KMS-11 (cell line): ENCODE data around the gene IL21.

ENCODE experiments used
- H2AFZ ChIP-seq: fragments of 200-600 bp; sonication (generic); 2 replicates; pipeline ENCODE4 v1.6.1; 2016; ENCODE audit warnings: antibody characterized with exemption, mixed run types, low read depth
- H3K27ac ChIP-seq: fragments of 200-600 bp; sonication (generic); 2 replicates; pipeline ENCODE4 v1.6.1; 2016; ENCODE audit warnings: mild to moderate bottlenecking, mixed run types
- H3K27me3 ChIP-seq: fragments of 200-600 bp; sonication (generic); 2 replicates; pipeline ENCODE4 v1.6.1; 2017; ENCODE audit warnings: mild to moderate bottlenecking, low read depth, mixed run types, moderate library complexity; ENCODE audit not compliant: insufficient read depth
- H3K36me3 ChIP-seq: fragments of 200-600 bp; sonication (generic); 2 replicates; pipeline ENCODE4 v1.6.1; 2017; ENCODE audit warnings: mild to moderate bottlenecking, mixed run types; ENCODE audit not compliant: insufficient read depth
- H3K4me1 ChIP-seq: fragments of 200-600 bp; sonication (generic); 2 replicates; pipeline ENCODE4 v1.6.1; 2016; ENCODE audit warnings: mild to moderate bottlenecking, low read depth, mixed run types; ENCODE audit not compliant: poor library complexity, severe bottlenecking
- H3K4me2 ChIP-seq: fragments of 200-600 bp; sonication (generic); 2 replicates; pipeline ENCODE4 v1.7.0; 2016; ENCODE audit warnings: mild to moderate bottlenecking, mixed run types
- H3K4me3 ChIP-seq: fragments of 200-600 bp; sonication (generic); IDR thresholded peaks from 2 replicates; pipeline ENCODE4 v1.6.1; 2017; ENCODE audit warnings: low read depth, low read length, mixed read lengths; ENCODE audit not compliant: insufficient read depth
- H3K79me2 ChIP-seq: fragments of 200-600 bp; sonication (generic); 2 replicates; pipeline ENCODE4 v1.6.1; 2016; ENCODE audit warnings: low read depth, mixed run types; ENCODE audit not compliant: insufficient read depth
- H3K9ac ChIP-seq: fragments of 200-600 bp; sonication (generic); 2 replicates; pipeline ENCODE4 v1.6.1; 2016; ENCODE audit warnings: mild to moderate bottlenecking, mixed run types
- H4K20me1 ChIP-seq: fragments of 200-600 bp; sonication (generic); 2 replicates; pipeline ENCODE4 v1.6.1; 2016; ENCODE audit warnings: mild to moderate bottlenecking, mixed run types; ENCODE audit not compliant: insufficient read depth
- TF ChIP-seq, protein P1 (sequence below): fragments of 200-600 bp; sonication (generic); conservative IDR thresholded peaks from 2 replicates; pipeline ENCODE4 v1.6.1; 2017; ENCODE audit warnings: low read depth, mild to moderate bottlenecking, antibody characterized with exemption, low read length, moderate library complexity, mixed read lengths

Gene IL21

DNA sequence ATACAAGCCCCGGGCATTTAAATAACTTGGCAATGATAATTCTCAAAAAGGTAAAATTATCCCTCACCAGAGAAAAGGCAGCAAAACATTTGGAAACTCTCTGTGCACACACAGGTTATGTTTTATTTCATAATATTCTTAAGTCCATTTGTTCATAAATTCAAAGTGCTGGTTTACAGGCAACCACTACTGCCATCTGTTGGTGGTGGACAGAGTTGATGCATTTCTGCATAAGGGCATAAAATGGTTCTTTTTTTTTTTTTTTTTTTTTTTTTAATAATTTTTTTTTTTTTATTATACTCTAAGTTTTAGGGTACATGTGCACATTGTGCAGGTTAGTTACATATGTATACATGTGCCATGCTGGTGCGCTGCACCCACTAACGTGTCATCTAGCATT is 31.5 kb upstream of the IL21 start:
- no peak overlapping the region for H2AFZ ChIP-seq
- no peaks in the 10 kb centered on the region for H3K36me3 ChIP-seq
- no peak overlapping the region for H3K4me3 ChIP-seq
- H3K4me2 ChIP-seq = no peak overlapping the region; the same call in 1 of the 2 replicates
- no peak overlapping the region for H3K27ac ChIP-seq
- TF ChIP-seq, protein P1, sequence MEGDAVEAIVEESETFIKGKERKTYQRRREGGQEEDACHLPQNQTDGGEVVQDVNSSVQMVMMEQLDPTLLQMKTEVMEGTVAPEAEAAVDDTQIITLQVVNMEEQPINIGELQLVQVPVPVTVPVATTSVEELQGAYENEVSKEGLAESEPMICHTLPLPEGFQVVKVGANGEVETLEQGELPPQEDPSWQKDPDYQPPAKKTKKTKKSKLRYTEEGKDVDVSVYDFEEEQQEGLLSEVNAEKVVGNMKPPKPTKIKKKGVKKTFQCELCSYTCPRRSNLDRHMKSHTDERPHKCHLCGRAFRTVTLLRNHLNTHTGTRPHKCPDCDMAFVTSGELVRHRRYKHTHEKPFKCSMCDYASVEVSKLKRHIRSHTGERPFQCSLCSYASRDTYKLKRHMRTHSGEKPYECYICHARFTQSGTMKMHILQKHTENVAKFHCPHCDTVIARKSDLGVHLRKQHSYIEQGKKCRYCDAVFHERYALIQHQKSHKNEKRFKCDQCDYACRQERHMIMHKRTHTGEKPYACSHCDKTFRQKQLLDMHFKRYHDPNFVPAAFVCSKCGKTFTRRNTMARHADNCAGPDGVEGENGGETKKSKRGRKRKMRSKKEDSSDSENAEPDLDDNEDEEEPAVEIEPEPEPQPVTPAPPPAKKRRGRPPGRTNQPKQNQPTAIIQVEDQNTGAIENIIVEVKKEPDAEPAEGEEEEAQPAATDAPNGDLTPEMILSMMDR = no peak; the same call in none of the 2 replicates
- H3K9ac ChIP-seq = no peak overlapping the region
- H3K27me3 ChIP-seq = no peaks in the 10 kb centered on the region
- peaks cover 16% of the 10 kb centered on the region for H3K4me1 ChIP-seq
- no peaks in the 10 kb centered on the region for H4K20me1 ChIP-seq
- H3K79me2 ChIP-seq = no peaks in the 10 kb centered on the region

DNA sequence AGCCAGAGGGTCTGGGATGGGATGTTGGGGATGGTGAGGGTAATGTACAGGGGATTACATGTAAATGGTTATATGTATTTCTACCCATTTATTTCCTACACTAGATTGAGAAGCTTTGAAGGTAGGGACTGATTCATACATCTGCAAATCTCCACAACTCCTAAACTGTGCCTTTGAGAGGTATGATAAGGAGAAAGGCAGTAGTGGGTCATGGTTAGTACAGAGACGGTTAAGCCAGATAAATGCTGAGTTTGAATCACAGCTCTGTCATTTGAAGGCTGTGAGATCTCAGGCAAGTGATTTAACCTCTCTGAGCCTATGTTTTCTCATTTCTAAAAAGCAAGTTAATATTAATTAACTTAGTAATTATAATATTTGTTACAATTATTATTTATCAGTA is 29.3 kb upstream of the IL21 start:
- Histone ChIP-seq H3K79me2 (no peaks in the 10 kb centered on the region), H3K27me3 (no peaks in the 10 kb centered on the region), H3K4me2 (no peak overlapping the region), H3K4me1 (peaks cover 8% of the 10 kb centered on the region), H4K20me1 (no peaks in the 10 kb centered on the region), H2AFZ (no peak overlapping the region), H3K9ac (no peak overlapping the region), H3K36me3 (no peaks in the 10 kb centered on the region), H3K4me3 (no peak overlapping the region), H3K27ac (no peak overlapping the region)
- TF ChIP-seq, protein P1 = no peak

DNA sequence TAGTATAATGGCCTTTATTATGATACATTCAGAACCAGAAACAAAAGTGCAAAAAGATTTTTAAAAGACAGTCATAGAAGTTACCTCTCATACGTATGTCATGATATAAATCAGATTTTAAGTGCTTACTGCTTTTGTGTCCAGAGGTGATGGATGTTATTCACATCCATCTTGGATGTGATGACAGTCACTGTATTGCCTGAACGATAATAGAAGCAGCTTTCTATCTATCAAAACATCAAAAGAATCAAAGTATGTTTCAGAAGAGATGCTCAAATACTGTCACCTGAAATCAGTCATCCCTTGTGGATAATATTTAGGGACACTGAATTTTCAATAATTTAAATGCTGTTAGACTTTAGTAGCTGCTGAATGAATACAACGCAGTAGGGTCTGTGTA is 26.8 kb upstream of the IL21 start:
- Histone ChIP-seq H4K20me1 (no peaks in the 10 kb centered on the region), H3K4me1 (peaks cover 8% of the 10 kb centered on the region), H3K4me3 (no peak overlapping the region), H3K9ac (no peak overlapping the region), H3K27me3 (no peaks in the 10 kb centered on the region), H2AFZ (no peak overlapping the region), H3K27ac (no peak overlapping the region), H3K4me2 (no peak overlapping the region), H3K79me2 (no peaks in the 10 kb centered on the region), H3K36me3 (no peaks in the 10 kb centered on the region)
- TF ChIP-seq, protein P1 = no peak

DNA sequence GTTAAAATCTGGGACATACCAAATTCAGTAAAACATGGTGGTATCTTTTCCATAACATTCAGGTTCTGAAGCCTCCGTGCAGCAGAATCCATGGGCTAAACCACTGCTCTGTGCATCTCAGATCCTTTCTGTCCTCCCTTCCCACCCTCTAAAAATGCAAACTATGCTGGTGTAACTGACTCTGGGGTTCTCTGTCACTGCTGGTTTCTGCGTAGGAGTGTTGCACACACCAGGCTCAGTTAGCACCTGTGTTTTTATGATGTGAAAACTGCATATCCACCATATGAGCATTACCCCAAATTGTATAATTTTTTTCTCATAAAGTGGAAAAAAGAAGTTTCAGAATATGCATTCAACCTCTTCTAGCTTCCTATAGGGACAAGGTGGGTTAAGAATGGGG is 22.4 kb upstream of the IL21 start:
- Histone ChIP-seq H3K4me2 (no peak overlapping the region), H3K4me1 (peaks cover 8% of the 10 kb centered on the region), H3K9ac (no peak overlapping the region), H3K36me3 (no peaks in the 10 kb centered on the region), H2AFZ (no peak overlapping the region), H3K27me3 (no peaks in the 10 kb centered on the region), H4K20me1 (no peaks in the 10 kb centered on the region), H3K4me3 (no peak overlapping the region), H3K27ac (no peak overlapping the region), H3K79me2 (no peaks in the 10 kb centered on the region)
- TF ChIP-seq, protein P1 = no peak
